ENCODE data around the gene NEK7.

NEK7 gene

GRCh38 chr1:198263186-198263585 is 106.4 kb downstream of the NEK7 start:
- DNase-seq: no peak

GRCh38 chr1:198264282-198264681 is 107.5 kb downstream of the NEK7 start:
- no peak for DNase-seq

- no peak for DNase-seq
Observed at GRCh38 chr1:198265073-198265661, 108.4 kb downstream of the NEK7 start.

GRCh38 chr1:198267056-198267455 is 110.3 kb downstream of the NEK7 start:
- no peak for DNase-seq

- DNase-seq: no peak
Observed at GRCh38 chr1:198267921-198268320, 111.1 kb downstream of the NEK7 start.

- no peak for DNase-seq
Observed at GRCh38 chr1:198268784-198269645, 112.2 kb downstream of the NEK7 start.

GRCh38 chr1:198269646-198269940 is 112.8 kb downstream of the NEK7 start:
- no peak for DNase-seq

- no peak for DNase-seq
Observed at GRCh38 chr1:198270273-198270828, 113.6 kb downstream of the NEK7 start.

- DNase-seq: no peak
Observed at GRCh38 chr1:198271467-198271866, 114.7 kb downstream of the NEK7 start.

GRCh38 chr1:198272492-198272891 is 115.7 kb downstream of the NEK7 start:
- DNase-seq: no peak

- no peak for DNase-seq
Observed at GRCh38 chr1:198273748-198274295, 117.0 kb downstream of the NEK7 start.

- DNase-seq: no peak
Observed at GRCh38 chr1:198275597-198275996, 118.8 kb downstream of the NEK7 start.

- DNase-seq: no peak
Observed at GRCh38 chr1:198276241-198276640, 119.4 kb downstream of the NEK7 start.

- DNase-seq: no peak
Observed at GRCh38 chr1:198278943-198279342, 122.1 kb downstream of the NEK7 start.

- no peak for DNase-seq
Observed at GRCh38 chr1:198280080-198280479, 123.3 kb downstream of the NEK7 start.

GRCh38 chr1:198281911-198282310 is 125.1 kb downstream of the NEK7 start:
- DNase-seq: no peak

- DNase-seq: no peak
Observed at GRCh38 chr1:198283222-198283621, 126.4 kb downstream of the NEK7 start.

GRCh38 chr1:198287916-198288315 is 131.1 kb downstream of the NEK7 start:
- DNase-seq: no peak

GRCh38 chr1:198290089-198290683 is 133.4 kb downstream of the NEK7 start:
- DNase-seq: no peak

- DNase-seq: no peak
Observed at GRCh38 chr1:198291036-198291435, 134.2 kb downstream of the NEK7 start.

GRCh38 chr1:198291924-198292323 is 135.1 kb downstream of the NEK7 start:
- DNase-seq: no peak

- no peak for DNase-seq
Observed at GRCh38 chr1:198295225-198295624, 138.4 kb downstream of the NEK7 start.

GRCh38 chr1:198295971-198296370 is 139.2 kb downstream of the NEK7 start:
- no peak for DNase-seq

GRCh38 chr1:198297281-198297680 is 140.5 kb downstream of the NEK7 start:
- DNase-seq: no peak
